Adrenal gland (tissue), 12 donors: ENCODE results near the gene COQ5. TPM values are rescaled to one million over a fixed set of nuclear protein-coding genes. Genes with fewer than 3 reads are reported as not detected.

Source experiments
- DNase-seq, 7 donors: peaks; one replicate each; pipeline ENCODE4 v3.0.0-alpha.2; 2019 to 2020
- H3K27ac ChIP-seq, 5 donors: fragments of 200-600 bp; sonication (generic) in 4 of 5; 1 replicate in 3 of 5; 2 replicates in 2 of 5; pipeline versions ENCODE4 v1.5.1 to v1.8.0; 2016 to 2020; ENCODE audit warnings: mild to moderate bottlenecking in 1 of 5
- H3K27me3 ChIP-seq: fragments of 200-600 bp; 2 replicates; pipeline ENCODE4 v1.8.0; 2021
- H3K36me3 ChIP-seq, 2 donors: fragments of 200-600 bp; replicated peaks in 1 of 2; 1 replicate in 1 of 2; 2 replicates in 1 of 2; pipeline versions ENCODE4 v1.5.1 to v1.8.0; 2018 to 2022
- H3K4me1 ChIP-seq, 2 donors: fragments of 200-600 bp; replicated peaks in 1 of 2; 1 replicate in 1 of 2; 2 replicates in 1 of 2; pipeline versions ENCODE4 v1.5.1 to v1.8.0; 2018 to 2021
- H3K4me3 ChIP-seq, 4 donors: fragments of 200-600 bp; sonication (generic) in 3 of 4; one replicate each; pipeline ENCODE4 v1.5.1; 2016 to 2018
- H3K9me3 ChIP-seq, 3 donors: fragments of 200-600 bp; sonication (generic) in 1 of 3; replicated peaks in 1 of 3; 1 replicate in 2 of 3; 2 replicates in 1 of 3; pipeline versions ENCODE4 v1.5.1 to v1.8.0; 2016 to 2021
- POLR2A ChIP-seq, 2 donors: fragments of 450-650 bp; IDR thresholded peaks; one replicate each; pipeline ENCODE4 v1.6.1; 2017; ENCODE audit warnings: antibody characterized with exemption in 2 of 2, mild to moderate bottlenecking in 2 of 2, moderate library complexity in 1 of 2
- WGBS, 4 donors: extraction: QIAGEN DNeasy Blood & Tissue Kit in 2 of 4; methylation state at CpG; one replicate each; pipeline versions ENCODE4 v1.1.5 to v1.1.7; 2013 to 2017; 5-methylcytosine and 5-hydroxymethylcytosine counted together
- intact Hi-C, 2 donors: fragments of 100-400 bp; cut with DNase I; formaldehyde crosslinking; loops; one replicate each; pipeline versions ENCODE4 v1.14.1 to v1.15.0; 2022 to 2023
- polyA plus RNA-seq, 3 donors: library from polyadenylated mRNA; stranded (reverse); fragments of 200-250 nt in 2 of 3; fragments of 350-450 nt in 1 of 3; fragmentation: Illumina TruSeq in 1 of 3; extraction: RNeasy Lipid Tissue Mini Kit (QIAGEN cat#74804) in 1 of 3; gene quantifications; one replicate each; pipeline ENCODE4 v1.2.3, GENCODE V29; 2013 to 2014
- total RNA-seq, 9 donors: library from RNA; depleted of rRNA in 4 of 9; stranded (reverse); fragments of >200 nt in 4 of 9; fragments of 120-200 nt in 1 of 9; fragmentation: NEBNext Ultra II Directional in 1 of 9; extraction: Animal tissue kit (Norgen Biotek cat#: 25700) in 1 of 9; gene quantifications; one replicate each; pipeline versions ENCODE4 v1.1.0 to v1.2.4, GENCODE V29; 2013 to 2023
- TF ChIP-seq, protein P1 (sequence below), 6 experiments: fragments of 450-650 bp in 4 of 6; fragments of 200-600 bp in 2 of 6; sonication (generic) in 1 of 6; IDR thresholded peaks; 1 replicate in 5 of 6; 2 replicates in 1 of 6; pipeline versions ENCODE4 v1.5.1 to v1.8.0; 2016 to 2021; ENCODE audit warnings: antibody characterized with exemption in 6 of 6, mild to moderate bottlenecking in 2 of 6, moderate library complexity in 1 of 6
- donor health status: healthy with polysubstance abuse.
- donor health status: Bipolar disorder and iron deficiency.
- donor health status: DM: yes; HTN: yes; CAD: no.
- donor health status: DM: no; HTN: no; CAD: no.
- donor health status: DM: no; HTN: no; CAD: no.
- donor health status: DM: yes; HTN: yes; CAD: no.

The COQ5 gene
- total and polyA plus RNA-seq, 12 donors: 24.9 to 74.4 (median 34.7) TPM

DNA sequence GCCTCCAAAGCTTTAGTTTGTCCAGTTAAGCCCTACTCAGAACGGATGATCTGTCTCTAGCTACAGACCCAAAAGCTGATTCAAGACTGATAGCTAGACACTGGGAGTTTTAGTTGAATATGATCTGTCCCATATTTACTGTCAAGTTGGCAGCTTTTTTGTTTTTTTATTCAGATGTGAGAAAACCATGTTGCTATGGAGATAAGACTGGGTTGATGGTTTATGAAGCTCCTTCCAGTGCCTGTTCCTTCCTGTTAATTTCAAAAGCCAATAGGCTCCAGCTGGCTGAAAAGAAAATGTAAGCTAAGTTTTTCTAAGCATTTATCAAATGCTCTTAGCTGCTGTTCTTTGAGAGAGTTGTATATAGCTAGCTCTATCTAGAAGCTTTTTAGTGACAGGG lies 28.4 kb downstream of the COQ5 start:
- Histone ChIP-seq H3K4me3 (no peak overlapping the region), H3K4me1 (peaks cover 8 to 14% of the 10 kb centered on the region in 2 donors), H3K27ac (no peak overlapping the region), H3K27me3 (no peaks in the 10 kb centered on the region), H3K36me3 (peaks cover 0 to 37% of the 10 kb centered on the region in 2 donors), H3K9me3 (no peaks in the 10 kb centered on the region)
- DNase-seq: no peak
- intact Hi-C loops: no loop called here
- WGBS, 4 donors: 84 to 96% (median 90%) methylated on average over 1 of the region's 1 CpG
- TF ChIP-seq, protein P1, sequence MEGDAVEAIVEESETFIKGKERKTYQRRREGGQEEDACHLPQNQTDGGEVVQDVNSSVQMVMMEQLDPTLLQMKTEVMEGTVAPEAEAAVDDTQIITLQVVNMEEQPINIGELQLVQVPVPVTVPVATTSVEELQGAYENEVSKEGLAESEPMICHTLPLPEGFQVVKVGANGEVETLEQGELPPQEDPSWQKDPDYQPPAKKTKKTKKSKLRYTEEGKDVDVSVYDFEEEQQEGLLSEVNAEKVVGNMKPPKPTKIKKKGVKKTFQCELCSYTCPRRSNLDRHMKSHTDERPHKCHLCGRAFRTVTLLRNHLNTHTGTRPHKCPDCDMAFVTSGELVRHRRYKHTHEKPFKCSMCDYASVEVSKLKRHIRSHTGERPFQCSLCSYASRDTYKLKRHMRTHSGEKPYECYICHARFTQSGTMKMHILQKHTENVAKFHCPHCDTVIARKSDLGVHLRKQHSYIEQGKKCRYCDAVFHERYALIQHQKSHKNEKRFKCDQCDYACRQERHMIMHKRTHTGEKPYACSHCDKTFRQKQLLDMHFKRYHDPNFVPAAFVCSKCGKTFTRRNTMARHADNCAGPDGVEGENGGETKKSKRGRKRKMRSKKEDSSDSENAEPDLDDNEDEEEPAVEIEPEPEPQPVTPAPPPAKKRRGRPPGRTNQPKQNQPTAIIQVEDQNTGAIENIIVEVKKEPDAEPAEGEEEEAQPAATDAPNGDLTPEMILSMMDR (IDR thresholded peaks at IDR 0.05): no peak
- no peak for TF ChIP-seq POLR2A (IDR thresholded peaks at IDR 0.05)

DNA sequence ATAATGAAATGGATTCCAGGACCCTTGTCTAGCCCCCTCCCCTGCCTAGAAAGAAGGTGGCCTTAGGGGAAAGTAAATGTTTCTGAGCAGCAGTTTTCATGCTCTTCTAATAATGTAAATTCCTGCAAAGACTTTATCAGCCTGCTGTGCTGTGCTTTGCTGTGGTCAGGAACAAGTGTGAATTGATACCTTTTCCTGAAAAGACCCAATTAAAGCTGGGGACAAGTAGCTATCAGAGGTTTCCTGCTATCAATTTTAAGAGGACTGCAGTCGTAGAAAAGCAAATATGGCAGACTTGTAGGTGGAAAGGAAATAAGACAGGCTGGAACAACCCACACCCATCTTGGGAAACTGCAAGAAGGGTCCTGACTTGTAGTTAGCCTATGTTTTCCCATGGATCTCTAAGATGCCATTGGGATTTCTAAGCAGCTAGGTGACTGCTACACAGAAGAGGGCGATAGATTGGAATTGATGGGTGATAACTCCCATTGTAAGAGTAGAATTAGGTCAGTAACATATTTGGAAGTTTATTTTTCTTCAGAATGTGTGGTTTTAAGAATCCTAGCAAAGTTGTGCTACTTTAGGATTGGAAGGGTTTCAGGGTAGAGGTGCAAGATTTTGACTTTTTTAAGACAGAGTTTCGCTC lies 30.0 kb downstream of the COQ5 start:
- no peaks in the 10 kb centered on the region for H3K27me3 ChIP-seq
- H3K27ac ChIP-seq: no peak overlapping the region
- peaks cover 0 to 28% of the 10 kb centered on the region in 2 donors for H3K36me3 ChIP-seq
- TF ChIP-seq, protein P1 (IDR thresholded peaks at IDR 0.05): no peak
- TF ChIP-seq POLR2A (IDR thresholded peaks at IDR 0.05): no peak
- peaks cover 15 to 22% of the 10 kb centered on the region in 2 donors for H3K4me1 ChIP-seq
- intact Hi-C loops: no loop called here
- H3K9me3 ChIP-seq: no peaks in the 10 kb centered on the region
- no peak overlapping the region for H3K4me3 ChIP-seq
- WGBS, 4 donors: 84 to 93% (median 88%) methylated on average over 3 of the region's 3 CpGs
- DNase-seq: no peak

DNA sequence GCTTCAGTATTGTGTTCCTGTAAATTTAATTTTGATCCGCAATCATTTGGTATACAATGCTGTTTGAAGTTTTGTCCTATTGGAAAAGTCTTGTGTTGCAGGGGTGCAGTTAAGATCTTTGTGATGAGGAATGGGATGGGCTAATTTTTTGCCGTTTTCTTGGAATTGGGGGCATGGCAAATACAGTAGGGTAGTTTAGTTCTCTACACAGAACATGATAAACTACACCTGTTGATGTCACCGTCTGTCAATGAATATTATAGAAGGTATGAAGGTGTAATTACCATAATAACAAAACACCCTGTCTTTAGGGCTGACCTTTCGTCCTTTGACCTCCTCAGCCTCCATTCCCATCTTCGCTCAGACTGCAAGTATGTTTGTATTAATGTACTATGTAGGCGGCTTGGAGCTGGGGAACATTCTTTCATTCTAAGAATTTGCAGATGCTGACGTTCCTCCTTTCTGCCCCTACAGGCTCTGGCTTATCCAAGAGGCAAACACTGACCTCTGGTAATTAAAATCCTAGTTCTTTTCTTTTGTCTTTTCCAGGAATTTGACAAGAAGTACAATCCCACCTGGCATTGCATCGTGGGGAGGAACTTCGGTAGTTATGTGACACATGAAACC lies 31.3 kb downstream of the COQ5 start:
- peak overlapping the region in 2 of 4 donors; percentile 86 to 91 for H3K4me3 ChIP-seq
- peak overlapping the region in 3 of 5 donors; percentile 63 to 90 (median 87) for H3K27ac ChIP-seq
- no peaks in the 10 kb centered on the region for H3K9me3 ChIP-seq
- intact Hi-C loops: no loop called here
- TF ChIP-seq POLR2A (IDR thresholded peaks at IDR 0.05): no peak
- TF ChIP-seq, protein P1 (IDR thresholded peaks at IDR 0.05): no peak
- peaks cover 15 to 22% of the 10 kb centered on the region in 2 donors for H3K4me1 ChIP-seq
- no peaks in the 10 kb centered on the region for H3K27me3 ChIP-seq
- peaks cover 0 to 15% of the 10 kb centered on the region in 2 donors for H3K36me3 ChIP-seq
- WGBS, 4 donors: 31 to 41% (median 38%) methylated on average over 9 of the region's 9 CpGs
- DNase-seq: no peak

DNA sequence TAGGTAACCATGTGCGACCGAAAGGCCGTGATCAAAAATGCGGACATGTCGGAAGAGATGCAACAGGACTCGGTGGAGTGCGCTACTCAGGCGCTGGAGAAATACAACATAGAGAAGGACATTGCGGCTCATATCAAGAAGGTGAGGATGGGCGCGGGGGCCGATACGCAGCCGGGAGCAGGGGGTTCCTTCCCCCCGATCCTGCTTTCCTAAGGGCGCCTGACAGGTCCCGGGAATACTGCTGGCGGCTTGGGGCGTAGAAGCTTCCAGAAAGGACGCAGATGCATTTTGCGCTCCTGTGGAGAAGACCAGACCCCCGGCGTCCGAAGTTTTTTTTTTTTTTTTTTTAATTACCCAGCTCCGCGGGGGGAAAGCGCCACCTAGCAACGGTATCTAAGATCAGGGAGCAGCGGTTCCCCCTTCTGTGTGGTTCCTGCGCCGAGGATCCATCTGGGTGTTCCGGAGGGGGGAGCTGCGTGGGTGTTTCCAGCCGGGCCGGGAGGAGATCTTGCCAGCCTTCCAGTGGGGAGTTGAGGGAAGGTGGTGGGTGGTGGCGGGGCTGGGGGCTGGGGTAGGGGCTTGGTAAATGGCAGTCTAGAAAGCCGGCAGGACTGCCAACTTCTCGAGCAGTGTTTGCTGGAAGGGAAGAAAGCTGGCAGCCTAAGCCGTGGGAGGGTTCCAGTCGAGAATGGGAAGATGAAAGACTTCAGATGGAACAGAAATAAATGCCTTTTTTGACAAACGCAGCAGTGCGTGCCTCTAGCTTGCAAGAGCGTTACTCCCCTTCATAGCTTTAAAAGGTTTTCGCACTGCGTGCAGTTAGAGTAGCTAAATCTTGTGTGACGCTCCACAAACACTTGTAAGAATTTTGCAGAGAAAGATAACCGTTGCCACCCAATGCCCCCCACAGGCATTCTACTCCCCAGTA lies 32.3 kb downstream of the COQ5 start:
- WGBS, 4 donors: 0 to 1% (median 0%) methylated on average over 35 to 47 of the region's 47 CpGs
- no peak for TF ChIP-seq POLR2A (IDR thresholded peaks at IDR 0.05)
- TF ChIP-seq, protein P1 (IDR thresholded peaks at IDR 0.05): no peak
- peak overlapping the region; percentile 38 to 91 (median 77) for H3K4me3 ChIP-seq
- intact Hi-C loops: no loop called here
- DNase-seq: peak; percentile 59 to 83 (median 67)
- H3K27me3 ChIP-seq: no peaks in the 10 kb centered on the region
- H3K36me3 ChIP-seq: peaks cover 0 to 15% of the 10 kb centered on the region in 2 donors
- H3K9me3 ChIP-seq: no peaks in the 10 kb centered on the region
- peaks cover 15 to 22% of the 10 kb centered on the region in 2 donors for H3K4me1 ChIP-seq
- peak overlapping the region in 4 of 5 donors; percentile 63 to 90 (median 82) for H3K27ac ChIP-seq
